PFSK-1 (cell line): ENCODE results near the gene DNPEP.

Source experiments
- POLR2AphosphoS5 ChIP-seq: IDR thresholded peaks from 2 replicates; pipeline ENCODE4 v1.6.1; 2012; ENCODE audit warnings: low read depth, mild to moderate bottlenecking, control low read depth, low read length, moderate library complexity
- SIN3A ChIP-seq: IDR thresholded peaks from 2 replicates; pipeline ENCODE4 v1.6.1; 2012; ENCODE audit warnings: mild to moderate bottlenecking, low read length, moderate library complexity, borderline replicate concordance; ENCODE audit not compliant: insufficient read depth
- TAF1 ChIP-seq: IDR thresholded peaks from 2 replicates; pipeline ENCODE4 v1.6.1; 2012; ENCODE audit warnings: low read length, control low read depth, borderline replicate concordance; ENCODE audit not compliant: insufficient read depth

GRCh38 chr2:219350215-219350614 lies 37.5 kb downstream of the DNPEP start:
- TF ChIP-seq POLR2AphosphoS5 (no peak), TAF1 (no peak), SIN3A (no peak)
